GM13976 (cell line): ENCODE data around the gene CLCN7.
A peak's percentile ranks its signal among the peaks of the same experiment; 100 is the strongest.

Source experiments
- DNase-seq: peaks from one replicate; pipeline ENCODE4 v3.0.0; 2012; ENCODE audit warnings: low spot score
- CTCF ChIP-seq: IDR thresholded peaks from 2 replicates; pipeline ENCODE4 v1.5.1; 2012; ENCODE audit warnings: borderline replicate concordance, mild to moderate bottlenecking; ENCODE audit not compliant: insufficient read depth; ENCODE audit errors: extremely low read depth, missing control alignments, control extremely low read depth
- in situ Hi-C: fragments of 300-500 bp; cut with MboI; formaldehyde crosslinking; loops from one replicate; pipeline ENCODE4 v1.12.0; 2022; ENCODE audit warnings: low sequenced_read_pairs, mixed read lengths, inconsistent platforms; ENCODE audit not compliant: unreplicated experiment

CLCN7 gene

DNA sequence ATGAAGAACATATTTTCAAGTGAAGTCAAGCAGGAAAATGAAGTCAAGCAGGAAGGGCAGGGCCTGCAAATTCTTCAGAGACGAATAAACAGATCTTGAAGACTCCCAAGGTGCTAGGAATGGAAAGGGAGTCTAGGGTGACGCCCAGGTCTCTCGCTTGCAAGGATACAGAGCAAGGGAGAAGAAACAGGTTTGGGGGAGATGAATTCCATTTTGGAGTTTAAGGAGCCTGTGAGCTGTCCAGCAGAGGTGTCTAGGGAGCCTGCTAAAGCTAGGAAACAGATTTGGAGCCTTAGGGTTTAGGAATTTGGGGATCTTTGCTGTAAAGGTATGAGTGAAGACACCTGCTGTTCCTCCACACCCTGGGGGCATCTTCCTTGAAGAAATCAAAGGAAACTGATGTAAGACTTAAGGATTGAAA is 58.3 kb downstream of the CLCN7 start:
- TF ChIP-seq CTCF = no peak

DNA sequence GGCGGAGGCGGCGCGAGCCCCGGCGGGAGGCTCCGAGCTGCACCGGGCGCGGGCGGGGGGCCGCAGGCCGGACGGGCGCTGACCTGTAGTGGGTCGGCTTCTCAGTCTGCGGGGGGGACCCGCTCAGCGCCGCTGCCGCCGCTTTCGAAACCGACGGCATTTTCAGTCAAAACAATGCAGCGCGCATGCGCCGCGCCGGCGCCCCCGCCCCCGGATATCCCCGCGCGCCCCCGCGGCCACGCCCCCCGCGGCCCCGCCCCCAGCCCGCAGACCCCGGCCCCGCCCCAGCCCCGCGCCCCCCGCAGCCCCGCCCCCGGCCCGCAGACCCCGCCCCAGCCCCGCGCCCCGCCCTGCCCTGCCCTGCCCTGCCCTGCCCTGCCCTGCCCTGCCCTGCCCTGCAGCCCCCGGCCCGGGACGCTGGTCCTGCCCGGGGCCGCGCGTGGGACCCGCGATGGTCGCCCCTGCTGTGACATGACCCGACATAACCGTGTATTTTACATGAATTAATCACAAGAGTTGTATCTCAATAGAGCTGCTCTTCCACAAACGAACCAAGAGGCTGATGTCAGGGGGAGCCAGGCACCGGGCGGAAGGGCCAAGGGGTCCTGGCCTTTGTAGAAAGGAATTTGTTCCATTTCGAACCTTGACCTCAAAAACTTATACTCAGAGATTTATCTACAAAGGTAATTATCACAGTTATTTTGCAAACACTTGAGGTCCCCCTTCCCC is 60.1 kb downstream of the CLCN7 start, which contains the start of gene UNKL:
Gene UNKL (minus strand): TSS at position 173 of the 729 bp plus-strand sequence. CDS start 13 bp downstream, at position 160.
- TF ChIP-seq CTCF = no peak
- in situ Hi-C loops = no loop called here
- DNase-seq = peak; percentile 93

More for the DNA sequence above, 58.3 kb downstream of the CLCN7 start:
- no peak for DNase-seq
- in situ Hi-C loops = no loop called here

DNA sequence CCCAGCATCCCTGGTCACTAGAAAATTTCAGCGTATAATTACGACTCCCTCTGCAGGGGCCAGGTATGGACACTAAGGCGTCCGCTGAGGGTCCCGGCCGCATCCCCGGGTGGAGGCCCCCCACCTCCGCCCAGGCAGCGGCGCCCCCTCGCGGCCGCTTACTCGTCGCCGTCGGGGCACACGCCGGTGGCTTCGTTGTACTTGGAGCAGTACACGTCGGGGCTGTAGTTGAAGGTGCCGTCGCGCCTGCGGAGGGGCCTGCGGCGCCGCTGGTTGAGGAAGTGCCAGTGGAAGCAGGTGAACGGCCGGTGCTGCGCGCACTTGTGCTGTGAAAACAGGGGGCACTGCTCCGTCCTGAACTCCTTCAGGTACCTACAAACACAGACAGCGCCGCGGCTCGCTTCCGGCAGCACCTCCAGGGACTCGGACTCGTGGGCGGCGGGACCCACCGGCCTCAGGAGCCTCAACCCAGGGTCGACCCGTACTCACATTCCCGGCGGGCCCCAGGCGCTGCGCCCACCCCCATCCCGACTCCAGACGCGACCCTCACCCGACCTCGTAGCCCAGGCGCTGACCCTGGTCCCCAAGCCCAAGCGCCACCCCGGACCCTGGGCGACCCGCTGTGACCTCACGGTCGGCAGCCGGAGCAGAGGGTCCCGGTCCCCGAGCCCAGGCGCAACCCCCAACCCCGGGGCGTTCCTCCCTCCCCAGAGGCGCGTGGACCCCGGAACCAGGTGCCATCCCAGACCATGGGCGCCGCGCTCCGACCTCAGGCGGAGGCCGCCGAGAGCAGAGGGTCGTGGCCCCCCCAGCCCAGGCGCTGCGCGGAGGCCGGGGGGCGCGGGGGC is 60.9 kb downstream of the CLCN7 start:
- TF ChIP-seq CTCF = peak; percentile 88
- in situ Hi-C loops = no loop called here
- DNase-seq = peak; percentile 82

DNA sequence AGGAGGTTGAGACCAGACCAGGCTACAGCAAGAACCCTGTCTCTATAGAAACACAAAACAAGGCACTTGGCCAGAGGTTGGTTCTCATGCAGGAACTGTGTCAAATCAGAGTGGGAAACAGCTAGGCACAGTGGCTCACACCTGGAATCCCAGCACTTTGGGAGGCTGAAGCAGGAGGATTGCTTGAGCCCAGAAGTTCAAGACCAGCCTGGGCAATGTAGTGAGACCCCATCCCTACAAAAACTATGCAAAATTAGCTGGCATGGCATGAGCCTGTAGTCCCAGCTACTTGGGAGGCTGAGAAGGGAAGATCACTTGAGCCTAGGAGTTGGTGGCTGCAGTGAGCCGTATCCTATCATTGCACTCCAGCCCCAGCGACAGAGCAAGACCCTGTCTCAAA is 62.0 kb downstream of the CLCN7 start:
- no peak for TF ChIP-seq CTCF
- in situ Hi-C loops = no loop called here
- DNase-seq = no peak

DNA sequence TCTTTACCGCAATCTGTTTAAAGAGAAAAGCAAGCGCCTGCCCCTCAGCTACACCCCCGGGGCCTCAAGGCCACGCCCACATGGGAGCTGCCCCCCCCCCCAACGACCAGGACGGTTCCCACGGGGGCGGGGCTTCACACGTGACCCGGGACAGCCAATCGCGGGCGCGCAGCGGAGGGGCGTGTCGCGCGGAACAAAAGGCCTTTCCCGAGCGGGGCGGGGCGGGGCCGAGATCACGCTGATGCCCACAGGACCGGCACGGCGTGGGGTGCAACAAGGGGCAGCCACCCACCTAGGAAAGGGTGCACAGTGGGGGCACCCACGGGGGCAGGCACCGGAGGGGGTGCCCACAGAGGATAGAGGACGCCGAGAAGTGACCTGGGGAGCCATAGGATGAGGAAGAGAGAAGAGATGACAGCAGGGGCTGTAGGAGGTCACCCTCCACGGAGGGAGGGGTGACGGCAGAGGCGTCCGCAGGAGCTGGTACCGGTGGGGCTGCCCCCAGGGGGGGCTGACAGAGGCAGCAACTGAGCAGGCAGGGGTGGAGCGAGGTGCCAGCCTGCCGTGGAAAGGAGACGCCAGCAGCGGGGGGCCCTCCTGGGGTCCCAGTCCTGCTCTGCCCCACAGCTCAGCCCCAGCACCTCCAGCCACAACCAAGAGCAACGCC is 66.5 kb downstream of the CLCN7 start:
- in situ Hi-C loops = no loop called here
- TF ChIP-seq CTCF = no peak
- DNase-seq = peak; percentile 98

GRCh38 chr16:1407753-1408152 is 67.1 kb downstream of the CLCN7 start:
- DNase-seq = no peak
- TF ChIP-seq CTCF = no peak
- in situ Hi-C loops = no loop called here
